SHP77 treated with DMSO at 0.1 percent for 48 hours (cell line): Measurements from ENCODE around the gene AK1.

Experiments
- DNase-seq: peaks from one replicate; lab custom pipeline; 2025; lab: John Stamatoyannopoulos, UW

AK1 gene, protein sequence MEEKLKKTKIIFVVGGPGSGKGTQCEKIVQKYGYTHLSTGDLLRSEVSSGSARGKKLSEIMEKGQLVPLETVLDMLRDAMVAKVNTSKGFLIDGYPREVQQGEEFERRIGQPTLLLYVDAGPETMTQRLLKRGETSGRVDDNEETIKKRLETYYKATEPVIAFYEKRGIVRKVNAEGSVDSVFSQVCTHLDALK

DNA sequence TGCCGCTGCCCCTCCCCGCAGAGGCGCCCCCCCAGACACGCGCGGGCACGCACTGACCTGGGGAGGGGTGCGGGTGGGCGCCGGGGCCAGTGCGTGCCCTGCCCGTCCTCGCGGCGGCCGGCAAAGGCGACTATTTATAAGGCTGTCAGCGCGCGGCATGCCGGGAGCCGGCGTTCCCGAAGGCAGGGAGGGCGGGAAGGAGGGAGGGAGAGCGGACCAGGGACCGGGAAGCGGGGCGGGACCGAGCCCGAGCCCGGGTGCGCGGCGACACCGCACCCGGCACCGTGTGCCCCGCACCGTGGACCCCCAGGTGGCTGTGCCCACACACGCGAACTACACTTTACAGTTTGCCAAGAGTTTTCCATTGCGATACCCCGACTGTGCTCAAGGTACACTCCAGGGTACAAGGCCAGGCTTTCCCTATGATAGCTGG, at the start of gene AK1:
Gene AK1 (minus strand): TSS at position 110 of the 433 bp plus-strand sequence. CDS start 3,058 bp downstream, outside the sequence.
- peak; percentile 46 for DNase-seq

DNA sequence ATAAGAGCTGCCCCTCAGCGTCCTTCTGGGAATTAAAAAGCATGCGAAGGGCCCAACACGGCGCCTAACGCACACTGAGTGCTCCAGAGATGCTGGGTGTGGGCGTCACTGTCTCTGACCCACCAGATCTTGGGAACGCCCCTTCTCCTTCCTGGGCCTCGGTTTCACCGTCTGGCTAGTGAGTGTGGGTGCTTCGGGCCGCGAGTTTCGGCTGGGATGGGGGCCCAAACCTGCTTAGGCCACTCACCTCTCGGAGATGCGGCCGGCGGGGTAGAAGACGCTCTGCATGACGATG, 49.4 kb upstream of the AK1 start:
- no peak for DNase-seq

DNA sequence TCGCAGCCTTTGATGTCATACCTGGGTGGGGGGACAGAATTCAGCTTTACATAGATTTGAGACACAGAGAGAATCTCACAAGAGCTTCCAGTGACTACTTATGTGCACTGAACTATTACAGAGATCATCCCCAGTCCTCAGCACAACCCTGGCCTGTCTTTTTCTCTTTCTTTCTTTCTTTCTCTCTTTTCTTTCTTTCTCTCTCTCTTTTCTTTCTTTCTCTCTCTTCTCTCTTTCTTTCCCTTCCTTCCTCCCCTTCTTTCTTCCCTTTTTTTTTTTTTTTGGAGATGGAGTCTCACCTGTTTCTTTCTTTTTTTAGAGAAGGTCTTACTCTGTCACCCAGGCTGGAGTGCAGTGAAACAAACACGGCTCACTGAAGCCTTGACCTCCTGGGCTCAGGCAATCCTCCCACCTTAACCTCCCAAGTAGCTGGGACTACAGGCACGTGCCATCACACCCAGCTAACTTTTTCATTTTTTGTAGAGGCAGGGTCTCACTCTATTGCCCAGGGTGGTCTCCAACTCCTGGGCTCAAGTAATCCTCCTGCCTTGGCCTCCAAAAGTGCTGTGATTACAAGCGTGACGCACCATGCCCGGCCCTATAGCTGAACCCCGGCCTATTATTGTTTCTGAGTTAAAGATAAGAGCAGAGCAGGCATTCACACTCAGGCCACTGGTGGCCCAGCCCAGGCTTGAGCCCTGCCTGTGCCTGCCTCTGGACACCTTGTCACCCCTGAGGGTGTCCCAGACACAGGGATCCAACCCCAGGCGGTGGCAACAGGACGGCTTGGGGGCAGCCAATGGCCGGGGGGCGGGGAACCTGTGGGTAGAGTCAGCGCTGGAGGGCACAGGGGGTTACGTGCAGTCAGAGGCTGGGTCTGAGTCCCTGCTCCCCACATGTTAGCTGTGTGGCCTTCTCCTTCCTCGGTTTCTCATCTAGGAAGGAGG, 48.8 kb upstream of the AK1 start:
- no peak for DNase-seq

DNA sequence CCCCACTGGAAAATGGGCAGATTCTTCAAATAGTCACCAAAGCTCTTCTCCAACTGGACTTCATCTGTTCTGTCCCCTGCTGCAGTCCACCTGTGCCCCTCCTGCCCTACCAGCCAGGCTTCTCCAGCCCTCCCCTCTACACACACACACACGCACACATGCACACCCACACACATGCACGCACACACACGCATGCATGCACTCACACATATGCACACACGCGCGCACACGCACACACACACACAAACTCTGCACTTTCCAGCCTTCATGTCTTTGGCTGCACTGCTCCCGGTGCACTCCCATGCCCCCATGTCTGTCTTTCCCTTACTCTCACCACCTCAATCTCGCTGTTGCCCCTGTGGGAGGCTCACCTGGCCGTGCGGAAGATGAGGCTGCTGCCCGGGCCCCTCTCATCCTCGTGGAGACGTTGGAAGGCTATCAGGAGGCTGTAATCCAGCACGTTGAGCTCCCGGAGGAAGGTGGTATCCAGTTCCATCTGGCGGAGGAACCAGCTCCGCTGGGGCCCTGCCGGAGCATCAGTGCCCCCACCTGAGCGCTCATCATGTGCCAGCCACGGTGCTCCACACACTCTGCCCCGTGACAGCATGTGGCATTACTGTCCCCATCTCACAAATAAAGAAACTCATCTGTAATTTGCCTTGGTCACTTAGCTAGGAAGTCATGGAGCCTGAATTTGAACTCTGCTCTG, 47.4 kb upstream of the AK1 start:
- DNase-seq, result no peak

DNA sequence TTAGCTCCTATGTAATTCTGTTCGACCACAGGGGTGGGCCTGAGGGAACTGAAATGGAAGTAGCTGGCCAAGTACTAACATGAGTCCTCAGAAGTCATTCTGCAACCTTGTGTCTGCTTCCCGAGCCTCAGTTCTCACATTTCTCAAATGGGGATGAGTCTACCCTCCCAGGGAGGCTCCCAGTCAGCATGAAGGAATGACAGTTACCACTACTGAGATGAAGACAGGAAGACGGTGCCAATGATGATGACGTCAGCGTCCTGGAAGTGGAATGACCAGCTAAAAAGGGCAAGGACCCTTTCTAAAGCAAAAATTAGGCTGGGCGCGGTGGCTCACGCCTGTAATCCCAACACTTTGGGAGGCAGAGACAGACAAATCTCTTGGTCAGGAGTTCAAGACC, 46.3 kb upstream of the AK1 start:
- DNase-seq, result no peak

DNA sequence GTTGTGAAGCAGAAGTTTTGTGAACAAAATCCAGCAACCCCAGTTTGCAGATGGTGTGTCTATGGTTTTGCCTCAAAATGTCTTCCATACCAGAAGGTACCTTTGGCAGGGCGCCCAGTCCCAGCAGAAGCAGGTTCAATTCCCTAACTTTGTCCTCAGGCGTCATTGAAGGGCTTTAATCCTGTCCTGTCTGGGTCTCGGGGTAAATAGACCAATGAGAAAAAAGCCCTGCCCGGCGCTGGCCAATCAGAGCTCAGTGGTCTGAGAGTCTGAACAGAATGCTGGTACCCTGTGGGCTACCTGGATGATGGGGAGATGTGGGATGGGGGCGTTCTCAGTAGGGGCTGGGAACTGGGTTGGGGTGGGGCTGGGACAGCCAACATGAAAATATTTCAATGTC, 45.6 kb upstream of the AK1 start:
- no peak for DNase-seq

DNA sequence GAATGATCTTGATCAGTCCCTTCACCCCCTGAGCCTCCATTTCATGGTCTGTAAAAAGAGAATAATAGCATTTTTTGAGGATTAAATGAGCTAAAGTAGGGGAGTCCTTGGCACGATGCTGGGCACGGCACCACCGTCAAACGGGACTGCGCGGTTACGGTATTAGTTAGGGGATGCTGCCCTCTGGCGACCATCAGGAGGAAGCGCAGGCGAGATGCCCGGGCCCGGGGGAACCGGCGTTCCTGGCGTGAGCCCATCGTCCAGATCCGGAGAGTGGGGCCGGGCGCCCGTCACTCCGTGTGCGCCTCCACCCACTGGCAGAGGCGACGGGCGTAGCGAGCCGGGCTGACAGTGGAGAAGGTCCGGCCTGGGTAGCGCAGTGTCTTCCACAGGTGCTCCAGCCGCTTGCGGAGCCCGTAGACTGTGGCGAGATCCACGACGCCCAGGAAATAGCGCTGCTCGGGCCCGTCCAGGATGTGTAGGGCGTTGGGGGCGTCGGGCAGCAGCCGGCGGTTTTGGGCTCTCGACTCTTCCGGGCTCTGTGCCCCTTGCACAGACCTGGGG, 44.2 kb upstream of the AK1 start:
- no peak for DNase-seq

DNA sequence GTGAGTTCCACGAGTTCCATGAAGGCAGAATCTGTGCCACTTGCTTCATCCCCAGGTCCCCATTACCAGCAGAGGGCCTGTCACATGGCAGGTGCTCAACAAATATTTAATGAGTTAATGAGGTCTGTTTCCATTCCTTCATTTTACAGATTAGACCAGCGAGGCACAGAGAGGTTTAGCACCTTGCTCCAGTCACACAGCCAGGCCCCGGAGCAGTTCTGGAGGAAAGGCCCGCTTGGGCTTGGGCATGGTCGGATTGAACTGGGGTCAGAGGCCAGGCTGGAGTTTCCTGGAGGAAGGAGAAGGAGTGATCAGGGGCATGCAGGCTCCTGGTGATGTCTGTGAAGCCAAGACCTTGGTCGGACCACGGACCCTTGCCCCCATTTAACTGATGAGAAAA, 43.3 kb upstream of the AK1 start:
- no peak for DNase-seq

DNA sequence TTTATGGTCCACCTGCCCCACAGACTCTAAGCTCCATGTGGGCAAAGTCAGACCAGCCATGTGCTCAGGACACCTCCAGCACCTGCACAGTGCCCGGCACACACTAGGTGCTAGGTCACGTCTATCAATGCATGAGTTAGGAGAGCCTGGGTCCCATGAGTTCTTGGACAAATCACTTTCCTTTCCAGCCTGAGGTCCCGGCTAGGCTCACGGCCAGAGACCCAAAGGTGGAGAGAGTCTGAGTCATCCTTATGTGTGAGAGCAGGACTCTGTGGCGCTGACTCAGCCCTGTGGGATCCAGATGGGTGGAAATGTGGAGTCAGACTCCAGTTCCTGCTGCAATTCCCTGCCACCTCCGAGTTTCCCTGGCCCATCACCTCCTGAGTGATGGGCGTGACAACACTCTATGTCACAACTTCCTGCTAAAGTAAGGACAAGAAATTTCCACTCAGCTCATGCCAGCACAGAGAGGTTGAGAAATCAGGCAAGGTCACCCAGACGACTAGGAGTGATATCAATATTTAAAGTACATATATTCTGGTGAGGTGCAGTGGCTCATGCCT, 41.9 kb upstream of the AK1 start:
- DNase-seq, result no peak

DNA sequence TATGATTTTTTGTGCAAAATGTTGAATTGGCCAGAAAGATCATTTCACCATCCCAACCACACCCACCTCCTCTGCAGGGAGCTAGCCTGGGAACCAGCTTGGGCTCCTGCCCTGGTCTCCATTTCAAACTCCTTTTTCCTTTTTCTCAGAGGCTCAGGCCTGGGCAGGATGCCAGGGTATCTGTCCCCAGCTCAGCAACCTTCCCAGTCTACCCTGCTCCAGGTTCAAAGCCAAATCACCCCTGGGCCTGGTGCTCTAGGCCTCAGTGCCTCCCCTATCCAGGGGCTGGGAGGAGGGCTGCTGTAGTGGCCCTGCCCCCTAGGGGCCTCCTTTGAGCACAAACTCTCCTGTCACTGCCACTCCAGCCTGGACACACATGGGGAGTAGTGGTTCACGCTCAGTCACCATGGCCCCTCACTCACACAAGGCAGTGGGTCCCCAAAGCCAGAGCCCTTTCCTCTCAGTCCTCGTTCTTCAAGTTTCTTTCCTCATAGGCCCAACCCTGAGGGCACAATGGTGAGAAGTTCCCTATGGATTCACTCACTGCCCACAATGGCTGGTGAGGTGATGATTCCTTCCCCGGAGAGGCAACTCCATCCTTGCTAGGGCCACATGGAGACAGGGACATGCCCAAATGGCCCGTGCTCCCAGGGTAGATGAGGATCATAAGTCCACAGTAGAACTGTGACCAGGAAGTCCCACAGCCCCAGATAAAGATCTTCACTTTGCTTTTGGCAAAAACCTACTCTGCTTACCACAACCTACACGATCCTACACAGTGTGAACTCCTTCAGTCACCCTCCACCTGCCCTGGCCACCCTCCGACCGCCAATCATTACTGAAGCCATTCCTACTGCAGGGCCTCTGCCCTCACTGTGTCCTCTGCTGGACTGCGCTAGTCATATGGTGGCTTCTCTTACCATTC, 41.0 kb upstream of the AK1 start:
- no peak for DNase-seq

DNA sequence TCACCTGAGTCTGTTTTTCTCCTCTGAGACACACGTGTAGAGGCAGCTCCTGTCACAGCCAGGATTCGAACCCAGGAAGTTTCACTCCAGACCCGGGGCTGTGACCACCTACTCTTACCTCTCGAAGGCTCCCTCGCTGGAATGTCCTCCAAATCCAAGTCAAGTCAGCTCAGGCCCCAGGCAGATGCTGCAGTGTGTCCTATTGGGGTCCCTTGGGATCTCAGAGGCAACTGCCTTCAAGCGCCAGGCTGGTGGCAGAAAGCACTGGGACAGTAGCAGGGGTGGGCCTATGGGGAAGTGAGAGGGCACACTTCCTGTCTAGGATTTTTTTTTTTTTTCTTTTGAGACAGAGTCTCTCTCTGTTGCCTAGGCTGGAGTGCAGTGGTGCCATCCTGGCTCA, 40.1 kb upstream of the AK1 start:
- DNase-seq, result no peak

DNA sequence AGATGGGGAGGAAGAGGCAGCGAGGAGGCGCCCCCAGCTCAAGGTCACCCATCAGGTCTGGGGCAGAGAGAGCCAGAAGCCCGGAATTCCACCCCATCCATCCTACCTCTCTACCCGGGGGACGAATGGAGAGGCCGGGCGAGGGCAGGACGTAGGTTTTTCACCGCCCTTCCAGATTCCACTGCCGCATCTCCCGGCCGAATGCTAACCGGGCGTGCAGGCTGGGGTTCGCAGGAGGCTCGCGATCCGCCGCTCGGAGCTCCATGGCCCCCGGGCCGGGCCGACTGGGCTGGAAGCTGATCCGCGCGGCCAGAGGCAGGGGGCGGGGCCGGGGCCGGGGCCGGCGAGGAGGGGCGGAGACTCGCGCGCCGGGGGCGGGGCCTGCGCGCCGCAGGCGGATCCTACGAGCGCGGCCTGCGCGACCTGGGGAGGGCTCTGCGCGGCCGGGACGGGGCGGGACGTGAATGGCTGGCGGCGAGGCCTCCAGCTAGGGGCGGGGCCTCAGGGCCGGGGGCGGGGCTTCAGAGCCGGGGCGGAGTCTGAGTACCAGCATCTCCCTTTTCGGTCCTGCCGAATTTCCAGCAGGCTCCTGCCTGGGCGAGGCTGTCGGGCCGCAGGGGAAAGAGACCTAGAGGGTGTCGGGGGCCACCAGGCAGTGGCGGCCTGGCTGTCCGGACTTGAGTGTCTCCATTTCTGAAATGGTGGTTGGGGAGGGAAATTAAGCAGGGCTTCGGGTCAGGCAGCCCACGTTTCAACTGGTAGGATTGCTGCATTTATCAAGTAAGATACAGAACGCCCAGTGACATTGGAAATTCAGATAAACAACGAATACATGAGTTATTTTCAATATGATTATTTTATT, 39.5 kb upstream of the AK1 start, which contains the start of gene ST6GALNAC4:
Gene ST6GALNAC4 (minus strand): TSS at position 322 of the 862 bp plus-strand sequence. CDS start 622 bp downstream, outside the sequence.
- peak; percentile 60 for DNase-seq

DNA sequence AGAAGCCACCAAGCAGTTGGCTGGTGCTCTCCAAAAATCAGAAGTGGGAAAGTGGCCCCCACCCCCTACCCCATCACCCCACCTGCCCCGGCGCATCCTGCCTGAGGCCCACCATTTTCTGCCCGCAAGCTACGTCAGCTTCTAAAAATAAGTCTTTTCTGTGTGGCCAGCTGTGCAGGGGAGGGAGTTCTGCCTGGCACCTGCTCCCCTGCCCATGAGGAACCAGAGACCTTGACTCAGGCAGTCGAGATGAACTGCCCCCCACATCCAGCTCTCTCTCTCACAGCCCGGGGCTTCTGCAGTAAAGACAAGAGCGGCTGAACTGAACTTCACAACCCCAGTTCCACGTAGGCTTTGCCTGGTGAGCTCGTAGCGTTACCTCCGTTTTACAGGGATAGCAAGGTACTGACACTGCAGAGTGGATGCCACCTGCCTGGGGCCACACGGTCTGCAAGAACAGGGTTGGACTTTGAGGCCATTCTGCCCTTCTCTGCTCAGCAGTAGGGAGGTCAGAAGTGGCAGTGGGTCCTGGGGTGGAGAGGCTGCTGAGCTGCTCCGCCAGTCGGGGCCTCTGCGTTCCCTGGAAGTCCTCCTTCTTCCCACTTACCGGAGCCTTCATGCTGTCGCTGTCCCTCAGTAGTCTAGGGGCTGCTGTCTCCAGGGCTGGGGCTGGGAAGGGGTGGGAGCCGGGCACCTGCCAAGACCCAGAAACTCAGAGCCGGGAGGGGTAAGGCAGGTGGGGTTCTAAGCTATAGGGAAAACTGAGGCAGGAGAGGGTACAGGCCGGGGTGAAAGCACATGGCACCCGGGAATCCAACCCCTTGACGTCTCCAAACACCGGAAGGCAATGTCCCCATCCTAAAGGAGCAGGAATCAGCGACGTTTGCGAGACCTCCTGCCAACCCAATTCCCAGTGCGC, 38.6 kb upstream of the AK1 start:
- peak; percentile 76 for DNase-seq

DNA sequence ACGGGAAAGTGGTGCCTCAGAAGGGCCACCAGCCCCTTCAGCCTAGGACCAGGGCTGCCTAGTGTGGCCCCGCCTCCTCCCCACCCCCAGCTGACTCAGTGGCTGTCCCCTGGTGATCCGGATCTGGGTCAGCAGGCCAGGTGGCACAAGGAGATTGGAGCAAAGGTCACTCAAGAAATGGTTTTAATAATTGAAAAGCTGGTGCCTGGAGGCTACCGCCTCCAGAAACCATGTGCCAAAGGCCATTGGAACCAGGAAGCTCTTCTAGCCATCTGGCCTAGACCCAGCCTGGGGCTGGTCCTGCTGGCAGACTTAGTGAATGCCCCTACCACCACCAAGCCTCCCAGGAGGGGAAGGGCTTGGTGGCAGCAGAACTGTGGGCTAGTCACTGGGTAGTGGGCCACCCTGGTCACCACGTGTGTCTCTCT, 37.9 kb upstream of the AK1 start:
- no peak for DNase-seq

DNA sequence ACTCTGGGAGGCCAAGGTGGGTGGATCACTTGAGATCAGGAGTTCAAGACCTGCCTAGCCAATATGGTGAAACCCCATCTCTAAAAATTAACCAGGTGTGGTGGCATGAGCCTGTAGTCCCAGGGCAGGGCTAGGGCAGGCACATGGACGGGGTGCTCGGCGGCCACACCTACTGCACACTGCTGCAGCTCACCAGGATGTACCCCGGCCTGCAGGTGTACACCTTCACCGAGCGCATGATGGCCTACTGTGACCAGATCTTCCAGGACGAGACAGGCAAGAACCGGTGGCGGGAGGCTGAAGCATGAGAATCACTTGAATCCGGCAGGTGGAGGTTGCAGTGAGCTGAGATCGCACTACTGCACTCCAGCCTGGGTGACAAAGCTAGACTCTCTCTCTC, 36.2 kb upstream of the AK1 start:
- DNase-seq, result no peak

DNA sequence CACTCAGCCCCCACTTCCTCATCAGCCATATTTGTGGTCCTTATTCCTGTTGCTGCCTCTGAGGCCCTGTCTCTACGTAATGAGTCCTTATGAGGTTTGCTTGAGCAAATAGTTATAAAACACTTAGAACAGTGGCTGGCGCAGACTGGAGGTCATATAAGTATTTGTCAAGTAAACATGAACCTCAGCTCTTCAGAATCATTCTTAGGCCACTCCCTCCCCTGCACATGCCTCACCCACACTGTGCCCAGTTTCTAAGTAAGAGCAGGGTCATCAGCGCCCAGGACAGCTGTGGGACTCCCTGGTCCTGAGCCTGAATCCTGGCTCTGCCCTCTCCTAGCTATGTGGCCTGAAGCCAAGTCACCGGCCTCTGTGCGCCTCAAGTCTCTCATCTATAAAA, 35.4 kb upstream of the AK1 start:
- peak; percentile 20 for DNase-seq

DNA sequence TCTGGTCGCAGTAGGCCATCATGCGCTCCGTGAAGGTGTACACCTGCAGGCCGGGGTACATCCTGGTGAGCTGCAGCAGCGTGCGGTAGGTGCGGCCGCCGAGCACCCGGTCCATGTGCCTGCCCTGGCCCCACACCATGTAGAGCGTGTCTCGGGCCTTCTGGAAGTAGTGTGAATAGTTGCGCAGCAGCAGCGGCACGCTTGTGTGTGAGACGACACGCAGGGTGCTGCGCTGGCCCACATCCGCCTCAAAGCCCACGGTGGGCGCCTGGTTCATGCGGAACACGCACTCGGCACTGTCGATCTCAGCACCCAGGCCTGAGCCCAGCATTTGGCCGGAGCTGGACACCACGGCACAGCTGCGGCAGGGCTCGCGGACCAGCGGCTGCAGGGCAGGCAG, 34.8 kb upstream of the AK1 start:
- DNase-seq, result no peak

DNA sequence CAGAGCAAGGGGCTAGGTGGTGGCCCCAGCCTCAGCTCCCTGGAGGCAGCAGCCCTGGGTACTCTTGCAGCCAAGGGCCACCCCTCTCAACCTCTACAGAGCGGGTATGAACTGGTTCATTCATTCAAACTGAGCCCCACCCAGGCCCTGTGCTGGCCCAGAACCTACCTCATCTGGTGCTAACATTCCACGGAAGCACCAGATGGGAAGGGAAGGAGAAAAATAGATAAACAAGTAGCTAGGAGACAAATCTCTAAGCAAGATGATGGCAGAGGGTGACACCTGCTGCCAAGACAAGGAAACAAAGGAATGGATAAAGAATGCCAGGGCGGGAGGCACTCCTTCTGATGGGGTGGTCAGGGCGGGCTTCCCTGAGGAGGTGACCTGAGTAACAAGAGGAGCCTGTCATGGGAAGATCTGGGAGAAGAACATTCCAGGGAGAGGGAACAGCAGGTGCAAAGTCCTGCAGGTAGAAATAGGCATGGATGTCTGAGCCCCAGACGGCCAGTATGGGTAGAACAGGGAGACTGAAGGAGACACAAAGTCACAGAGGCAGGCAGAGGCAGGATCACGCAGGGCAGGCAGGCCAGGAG, 33.2 kb upstream of the AK1 start:
- DNase-seq, result no peak

DNA sequence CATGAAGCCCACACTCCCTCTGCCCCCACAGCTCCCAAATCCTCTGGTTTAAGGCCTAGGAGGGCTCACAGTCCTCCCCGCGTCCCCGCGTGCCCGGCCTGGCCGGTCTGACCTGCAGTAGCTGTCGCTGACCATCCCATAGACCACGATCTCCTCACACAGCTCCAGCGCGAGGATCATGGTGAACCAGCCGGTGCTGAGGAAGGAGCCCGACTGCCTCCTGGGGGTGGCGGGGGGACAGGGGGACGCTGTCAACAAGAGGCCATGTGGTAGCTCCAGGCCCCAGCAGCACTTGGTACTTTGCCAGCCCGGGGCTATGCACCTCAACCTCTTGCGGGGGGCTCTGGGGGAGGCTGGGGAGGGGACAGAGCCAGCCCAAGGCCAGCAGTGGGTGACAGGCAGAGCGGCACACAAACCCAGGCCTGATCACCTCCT, 32.4 kb upstream of the AK1 start:
- DNase-seq, result no peak
